H1 (cell line): ENCODE measurements around the gene JMJD8. TPM values are rescaled to one million over a fixed set of nuclear protein-coding genes. Genes with fewer than 3 reads are reported as not detected.

Experiments used
- CTCF ChIA-PET: fragments of 300-600 bp; sonication (Branson Sonifier 250); formaldehyde crosslinking; loops from one replicate; lab custom pipeline; 2021; ENCODE audit not compliant: partially characterized antibody; lab: Charles Lee
- POLR2A ChIA-PET: fragments of 300-600 bp; sonication (Branson Sonifier 250); formaldehyde crosslinking; loops from one replicate; lab custom pipeline; 2021; ENCODE audit warnings: inconsistent platforms; ENCODE audit not compliant: partially characterized antibody; lab: Charles Lee
- DNase-seq, 2 experiments: peaks; one replicate each; pipeline versions ENCODE4 v3.0.0 to v3.0.0-alpha.2; 2010 to 2022; ENCODE audit warnings: low spot score in 2 of 2, low read depth in 1 of 2, mixed read lengths in 1 of 2
- FAIRE-seq: peaks from 2 replicates; lab custom pipeline; 2011; peaks lifted over from hg19 to GRCh38; lab: Jason Lieb, UNC
- H2AFZ ChIP-seq: 2 replicates; pipeline ENCODE4 v1.8.1; 2012; ENCODE audit warnings: low read length, inconsistent platforms
- H2AK5ac ChIP-seq: 2 replicates; pipeline ENCODE4 v1.6.1; 2013; ENCODE audit warnings: low read depth, low read length
- H2BK120ac ChIP-seq: replicated peaks from 2 replicates; pipeline ENCODE3; 2013; ENCODE audit warnings: low read depth, low read length, inconsistent platforms
- H2BK12ac ChIP-seq: 2 replicates; pipeline ENCODE4 v1.6.1; 2013; ENCODE audit warnings: low read depth, low read length
- H2BK15ac ChIP-seq: 2 replicates; pipeline ENCODE4 v1.6.1; 2013; ENCODE audit warnings: low read length
- H2BK20ac ChIP-seq: 2 replicates; pipeline ENCODE4 v1.6.1; 2013; ENCODE audit warnings: low read length
- H2BK5ac ChIP-seq: 2 replicates; pipeline ENCODE4 v1.6.1; 2013; ENCODE audit warnings: low read depth, low read length
- H3K14ac ChIP-seq: 2 replicates; pipeline ENCODE4 v1.6.1; 2013; ENCODE audit warnings: inconsistent platforms; ENCODE audit not compliant: insufficient read length
- H3K18ac ChIP-seq: 2 replicates; pipeline ENCODE4 v1.6.1; 2013; ENCODE audit warnings: low read length; ENCODE audit errors: extremely low read depth
- H3K23ac ChIP-seq: 2 replicates; pipeline ENCODE4 v1.6.1; 2013; ENCODE audit warnings: inconsistent platforms; ENCODE audit not compliant: insufficient read length
- H3K23me2 ChIP-seq: 2 replicates; pipeline ENCODE4 v1.6.1; 2013; ENCODE audit warnings: low read depth, low read length
- H3K27ac ChIP-seq: 2 replicates; pipeline ENCODE4 v1.6.1; 2011; ENCODE audit warnings: low read depth, low read length, inconsistent platforms
- H3K27me3 ChIP-seq, 4 experiments: replicated peaks in 1 of 4; 1 replicate in 1 of 4; 2 replicates in 3 of 4; pipeline versions ENCODE4 v1.6.1 to v1.8.1; 2011 to 2013; ENCODE audit warnings: low read length in 3 of 4, mild to moderate bottlenecking in 3 of 4, inconsistent platforms in 2 of 4, mixed read lengths in 2 of 4, moderate library complexity in 1 of 4; ENCODE audit not compliant: control insufficient read depth in 3 of 4, insufficient read depth in 3 of 4; ENCODE audit errors: extremely low read depth in 1 of 4
- H3K36me3 ChIP-seq, 4 experiments: 2 replicates each; pipeline versions ENCODE4 v1.6.1 to v1.8.1; 2011 to 2013; ENCODE audit warnings: mild to moderate bottlenecking in 4 of 4, low read length in 3 of 4, moderate library complexity in 2 of 4, control low read depth in 1 of 4, inconsistent platforms in 1 of 4; ENCODE audit not compliant: insufficient read depth in 4 of 4, control insufficient read depth in 2 of 4
- H3K4ac ChIP-seq: replicated peaks from 2 replicates; pipeline ENCODE3; 2013; ENCODE audit warnings: low read length, low read depth, mixed read lengths, inconsistent platforms; ENCODE audit not compliant: insufficient read length
- H3K4me1 ChIP-seq, 4 experiments: replicated peaks in 1 of 4; 1 replicate in 1 of 4; 2 replicates in 3 of 4; pipeline versions ENCODE4 v1.6.1 to v1.8.1; 2011 to 2013; ENCODE audit warnings: low read length in 3 of 4, inconsistent platforms in 2 of 4, mixed read lengths in 1 of 4; ENCODE audit not compliant: insufficient read depth in 4 of 4, control insufficient read depth in 3 of 4
- H3K4me2 ChIP-seq, 2 experiments: 2 replicates each; pipeline versions ENCODE4 v1.6.1 to v1.8.1; 2011 to 2013; ENCODE audit warnings: low read depth in 2 of 2, low read length in 2 of 2, control low read depth in 1 of 2, inconsistent platforms in 1 of 2, mild to moderate bottlenecking in 1 of 2; ENCODE audit not compliant: insufficient read depth in 1 of 2
- H3K4me3 ChIP-seq, 4 experiments: fragments of 200-600, 300-600 bp in 1 of 4; sonication (generic), shearing (Covaris generic), sonication (Bioruptor Twin) in 1 of 4; 2 replicates each; pipeline versions ENCODE4 v1.5.1 to v1.8.1; 2011 to 2016; ENCODE audit warnings: low read length in 4 of 4, low read depth in 3 of 4, control low read depth in 2 of 4, inconsistent platforms in 2 of 4, mild to moderate bottlenecking in 2 of 4, mixed read lengths in 1 of 4, moderate library complexity in 1 of 4; ENCODE audit not compliant: insufficient read depth in 2 of 4; ENCODE audit errors: extremely low read depth in 1 of 4
- H3K56ac ChIP-seq: replicated peaks from 2 replicates; pipeline ENCODE3; 2013; ENCODE audit warnings: low read depth, mild to moderate bottlenecking, mixed read lengths, low read length, inconsistent platforms; ENCODE audit not compliant: insufficient read length
- H3K79me1 ChIP-seq: 2 replicates; pipeline ENCODE4 v1.6.1; 2013; ENCODE audit warnings: low read depth, low read length, control low read depth
- H3K79me2 ChIP-seq, 2 experiments: 2 replicates each; pipeline versions ENCODE4 v1.6.1 to v1.8.1; 2012 to 2013; ENCODE audit warnings: low read length in 2 of 2, mild to moderate bottlenecking in 2 of 2, inconsistent platforms in 1 of 2; ENCODE audit not compliant: insufficient read depth in 2 of 2, control insufficient read depth in 1 of 2
- H3K9ac ChIP-seq, 4 experiments: replicated peaks in 1 of 4; 1 replicate in 1 of 4; 2 replicates in 3 of 4; pipeline versions ENCODE4 v1.6.1 to v1.8.1; 2011 to 2013; ENCODE audit warnings: low read depth in 3 of 4, low read length in 3 of 4, control low read depth in 2 of 4, mild to moderate bottlenecking in 2 of 4, moderate library complexity in 2 of 4, inconsistent platforms in 1 of 4; ENCODE audit errors: extremely low read depth in 1 of 4
- H3K9me3 ChIP-seq, 2 experiments: 2 replicates each; pipeline versions ENCODE4 v1.6.1 to v1.8.1; 2012 to 2013; ENCODE audit warnings: mild to moderate bottlenecking in 2 of 2, moderate library complexity in 2 of 2, control low read depth in 1 of 2, inconsistent platforms in 1 of 2, low read depth in 1 of 2, low read length in 1 of 2, mixed read lengths in 1 of 2; ENCODE audit not compliant: insufficient read depth in 2 of 2
- H4K20me1 ChIP-seq, 2 experiments: replicated peaks in 1 of 2; 2 replicates each; pipeline versions ENCODE3 to v1.8.1; 2011 to 2013; ENCODE audit warnings: inconsistent platforms in 2 of 2, low read length in 2 of 2, mild to moderate bottlenecking in 1 of 2; ENCODE audit not compliant: insufficient read depth in 2 of 2, control insufficient read depth in 1 of 2
- H4K5ac ChIP-seq: 2 replicates; pipeline ENCODE4 v1.6.1; 2013; ENCODE audit warnings: low read length, low read depth, mixed read lengths, inconsistent platforms; ENCODE audit not compliant: insufficient read length
- H4K8ac ChIP-seq: 2 replicates; pipeline ENCODE4 v1.8.0; 2013; ENCODE audit warnings: mild to moderate bottlenecking, moderate library complexity, low read length, inconsistent platforms; ENCODE audit not compliant: insufficient read depth; ENCODE audit errors: extremely low read depth
- H4K91ac ChIP-seq: replicated peaks from 2 replicates; pipeline ENCODE3; 2013; ENCODE audit warnings: low read length, mixed read lengths, inconsistent platforms; ENCODE audit not compliant: insufficient read length
- PHF8 ChIP-seq: fragments of 200-600 bp; sonication (generic); conservative IDR thresholded peaks from 2 replicates; pipeline ENCODE4 v1.7.1; 2012; ENCODE audit warnings: low read depth, mild to moderate bottlenecking, inconsistent platforms, low read length, moderate library complexity
- RFX5 ChIP-seq: IDR thresholded peaks from 2 replicates; pipeline ENCODE4 v1.6.1; 2011; ENCODE audit warnings: low read depth, low read length, improper control_type of control experiment, borderline replicate concordance
- ZNF274 ChIP-seq: IDR thresholded peaks from 2 replicates; pipeline ENCODE4 v1.7.0; 2012; ENCODE audit warnings: low read length, borderline replicate concordance; ENCODE audit errors: extremely low read depth
- WGBS, 2 experiments: shearing (Covaris generic) in 1 of 2; methylation state at CpG; one replicate each; pipeline versions ENCODE4 v1.1.6 to v1.1.7; 2013 to 2015; ENCODE audit warnings: low lambda C conversion rate in 2 of 2, mixed read lengths in 2 of 2, inconsistent platforms in 1 of 2, low coverage in 1 of 2, missing lambda C conversion rate in 1 of 2; ENCODE audit not compliant: insufficient replicate concordance in 2 of 2, insufficient coverage in 1 of 2, insufficient read length in 1 of 2; ENCODE audit errors: extremely low coverage in 1 of 2, missing lambda C conversion rate in 1 of 2; 5-methylcytosine and 5-hydroxymethylcytosine counted together
- polyA plus RNA-seq, 7 experiments: library from polyadenylated mRNA; depleted of rRNA in 3 of 7; stranded (reverse) in 5 of 7; unstranded in 2 of 7; fragments of >200 nt in 5 of 7; fragments of 200-250 nt in 2 of 7; gene quantifications; 1 replicate in 5 of 7; 2 replicates in 1 of 7; 4 replicates in 1 of 7; pipeline versions ENCODE4 v1.2.1 to v1.2.3, GENCODE V29; 2011 to 2013; ENCODE audit warnings: missing spikeins in 2 of 7, mixed read lengths in 2 of 7
- total RNA-seq: library from RNA; stranded (reverse); fragmentation: NEBNext Ultra II Directional; extraction: Animal tissue kit (Norgen Biotek cat#: 25700); gene quantifications from 2 replicates; pipeline ENCODE4 v1.2.1, GENCODE V29; 2021
- TF ChIP-seq, protein P1 (sequence below): IDR thresholded peaks from 2 replicates; pipeline ENCODE4 v1.6.1; 2011; ENCODE audit warnings: low read depth, mild to moderate bottlenecking, low read length; ENCODE audit not compliant: insufficient read depth
- TF ChIP-seq, protein P2 (sequence below): IDR thresholded peaks from 2 replicates; pipeline ENCODE4 v1.6.1; 2012; ENCODE audit warnings: inconsistent platforms

The JMJD8 gene
- total and polyA plus RNA-seq, 2 of the 8 experiments (the other 6 are each of a cell fraction or from before 2014, with no cell fraction given): 46.4 to 87.4 TPM

DNA sequence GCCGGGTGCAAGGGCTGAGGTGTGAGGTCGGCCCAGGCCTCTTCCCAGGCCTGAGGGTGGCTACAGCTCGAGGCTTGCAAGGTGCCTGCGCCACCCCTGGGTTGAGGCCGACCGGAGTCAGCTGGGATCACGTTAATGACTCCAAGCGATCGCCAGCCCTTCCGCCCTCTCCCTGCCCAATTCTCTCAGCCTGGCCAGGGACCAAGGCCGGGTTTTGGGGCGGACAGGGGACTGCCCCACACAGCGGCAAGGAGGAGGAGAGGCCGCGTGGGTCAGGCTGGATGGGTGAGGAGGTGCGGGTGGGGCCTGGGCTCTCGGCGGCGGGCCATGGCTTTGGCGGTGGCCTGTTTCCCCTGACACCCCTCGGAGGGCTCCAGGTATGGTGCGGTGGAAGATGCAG lies 9.2 kb upstream of the JMJD8 start:
- no peak overlapping the region; the same call in 1 of the 2 replicates for H3K18ac ChIP-seq
- no peak overlapping the region for H2AFZ ChIP-seq
- no peak overlapping the region for H4K91ac ChIP-seq
- peaks cover 4% of the 10 kb centered on the region; the same call in 1 of the 2 replicates for H3K79me1 ChIP-seq
- H3K4me1 ChIP-seq: peaks cover 0 to 23% (median 15%) of the 10 kb centered on the region in 4 experiments; a peak in 5 of 7 replicates
- H2BK5ac ChIP-seq: no peak overlapping the region
- H4K8ac ChIP-seq: no peak overlapping the region; the same call in 1 of the 2 replicates
- CTCF ChIA-PET: interaction anchor here (0.9 to 2.0 kb wide), 4 partner anchors 12 to 92 kb away, joined by 3 to 7 read pairs (median 5); no protein-coding TSS in a partner anchor
- H2AK5ac ChIP-seq: peak overlapping the region; percentile 65; the same call in 1 of the 2 replicates
- H3K23me2 ChIP-seq: peaks cover 15% of the 10 kb centered on the region
- H3K4ac ChIP-seq: no peak overlapping the region
- no peak overlapping the region for H2BK20ac ChIP-seq
- peak overlapping the region in 3 of 4 experiments; percentile 43 to 78 (median 48); a peak in 5 of 8 replicates for H3K4me3 ChIP-seq
- no peak overlapping the region for H4K5ac ChIP-seq
- H3K23ac ChIP-seq: no peak overlapping the region
- no peak overlapping the region for H2BK12ac ChIP-seq
- 72% methylated on average over 16 of the region's 22 CpGs; no CpG with 5 or more reads in 1 of the 2 experiments for WGBS, 2 experiments
- H3K9ac ChIP-seq: no peak overlapping the region
- H3K79me2 ChIP-seq: no peaks in the 10 kb centered on the region
- H3K27me3 ChIP-seq: peaks cover 1 to 56% (median 36%) of the 10 kb centered on the region in 4 experiments
- DNase-seq: peak in 1 of 2 experiments; percentile 56
- H3K14ac ChIP-seq: no peak overlapping the region
- POLR2A ChIA-PET: interaction anchor here (1.1 to 4.6 kb wide), 4 partner anchors 11 to 39 kb away, joined by 3 to 48 read pairs (median 6); partner anchors contain the start of genes ANTKMT, JMJD8, RHBDL1 and STUB1
- H3K27ac ChIP-seq: no peak overlapping the region
- H2BK120ac ChIP-seq: no peak overlapping the region
- H3K36me3 ChIP-seq: no peaks in the 10 kb centered on the region
- FAIRE-seq: no peak
- H2BK15ac ChIP-seq: no peak overlapping the region
- no peak overlapping the region for H3K56ac ChIP-seq
- H4K20me1 ChIP-seq: peaks cover 0 to 10% of the 10 kb centered on the region in 2 experiments
- no peaks in the 10 kb centered on the region for H3K9me3 ChIP-seq
- H3K4me2 ChIP-seq: peak overlapping the region; percentile 87 to 95
- TF ChIP-seq, protein P1, sequence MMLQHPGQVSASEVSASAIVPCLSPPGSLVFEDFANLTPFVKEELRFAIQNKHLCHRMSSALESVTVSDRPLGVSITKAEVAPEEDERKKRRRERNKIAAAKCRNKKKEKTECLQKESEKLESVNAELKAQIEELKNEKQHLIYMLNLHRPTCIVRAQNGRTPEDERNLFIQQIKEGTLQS: no peak
- TF ChIP-seq PHF8 (no peak), RFX5 (no peak), ZNF274 (no peak)
- TF ChIP-seq, protein P2, sequence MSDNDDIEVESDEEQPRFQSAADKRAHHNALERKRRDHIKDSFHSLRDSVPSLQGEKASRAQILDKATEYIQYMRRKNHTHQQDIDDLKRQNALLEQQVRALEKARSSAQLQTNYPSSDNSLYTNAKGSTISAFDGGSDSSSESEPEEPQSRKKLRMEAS: peak; percentile 28; the same call in 1 of the 2 replicates
